ENCODE results near the gene HIF3A.
"Not testable (repeated sequence)": the region's sequence is repeated elsewhere in the genome, so short reads cannot be mapped to it uniquely, and the experiment has no call there.

Gene HIF3A

DNA sequence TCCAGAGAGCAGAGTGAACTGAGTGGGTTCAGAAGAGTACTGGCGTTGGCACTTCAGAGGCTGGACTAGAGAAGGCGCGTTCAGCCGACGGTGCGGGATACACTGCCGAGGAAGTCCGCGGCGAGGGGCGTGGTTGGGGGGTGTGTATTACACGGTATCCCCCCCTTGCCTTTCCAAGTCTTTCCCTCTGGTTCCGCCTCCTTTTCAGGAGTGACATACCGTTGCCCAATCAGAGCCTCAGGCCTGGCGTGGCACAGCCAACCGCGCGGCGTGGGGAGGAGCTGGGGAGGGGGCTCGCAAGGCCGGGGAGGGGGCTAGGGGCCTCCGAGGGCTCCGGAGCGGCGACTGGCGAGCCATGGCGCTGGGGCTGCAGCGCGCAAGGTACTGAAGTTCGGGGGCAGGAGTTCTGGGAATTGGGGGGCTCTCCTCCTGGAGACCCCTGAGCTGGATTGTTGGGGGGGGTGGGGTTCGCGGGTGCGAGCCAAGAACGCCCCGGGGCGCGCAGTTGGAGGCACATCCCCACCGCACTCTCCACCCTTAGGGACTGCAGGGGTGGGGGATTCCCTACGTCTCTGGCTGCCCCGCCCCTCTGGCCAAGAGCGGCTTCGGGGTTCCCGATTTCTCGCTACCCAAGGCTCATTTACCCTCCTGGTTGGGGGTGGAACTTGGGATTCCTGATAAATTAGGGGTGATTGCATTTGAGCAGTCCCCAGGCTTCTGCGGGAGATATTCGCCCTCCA, at the start of gene HIF3A:
Gene HIF3A, plus strand, starts transcription at position 321 of the 740 bp plus-strand sequence. Its CDS starts 35 bp downstream, at position 356.
- no peak for DNase-seq (ENCODE audit: low spot score)
- FAIRE-seq, result no peak

DNA sequence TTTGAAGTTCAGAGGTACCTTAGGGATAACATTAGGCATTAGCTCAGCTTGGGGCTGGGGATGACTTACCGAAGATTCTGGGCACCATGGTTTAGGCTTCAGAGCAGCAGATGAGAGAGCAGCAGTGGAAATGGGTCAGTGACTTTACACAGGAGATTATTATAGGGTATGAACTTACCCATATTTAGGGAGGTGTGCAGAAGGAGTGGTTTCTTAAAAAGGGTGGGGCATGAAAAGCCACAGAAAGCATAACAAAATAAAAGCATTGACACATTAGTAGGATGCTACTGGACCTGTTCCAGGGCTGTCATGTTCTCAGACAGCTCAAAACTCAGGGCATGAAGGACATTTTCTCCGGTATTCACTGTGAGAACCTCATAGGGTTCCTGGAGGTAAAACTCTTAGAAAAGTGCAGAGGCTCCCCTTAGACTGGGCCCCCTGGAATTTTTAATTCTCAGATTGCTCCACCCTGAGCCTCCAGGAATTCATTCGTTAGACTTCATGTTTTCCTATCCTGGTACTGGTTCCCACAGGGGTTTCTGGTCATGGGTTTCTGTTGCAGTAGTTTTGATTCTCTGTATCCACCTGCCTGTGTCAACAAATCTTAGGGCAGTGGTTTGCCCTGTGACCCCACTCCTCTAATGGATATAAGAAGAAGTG, 46.6 kb upstream of the HIF3A start:
- no peak for DNase-seq (ENCODE audit: low spot score)
- FAIRE-seq, result no peak

DNA sequence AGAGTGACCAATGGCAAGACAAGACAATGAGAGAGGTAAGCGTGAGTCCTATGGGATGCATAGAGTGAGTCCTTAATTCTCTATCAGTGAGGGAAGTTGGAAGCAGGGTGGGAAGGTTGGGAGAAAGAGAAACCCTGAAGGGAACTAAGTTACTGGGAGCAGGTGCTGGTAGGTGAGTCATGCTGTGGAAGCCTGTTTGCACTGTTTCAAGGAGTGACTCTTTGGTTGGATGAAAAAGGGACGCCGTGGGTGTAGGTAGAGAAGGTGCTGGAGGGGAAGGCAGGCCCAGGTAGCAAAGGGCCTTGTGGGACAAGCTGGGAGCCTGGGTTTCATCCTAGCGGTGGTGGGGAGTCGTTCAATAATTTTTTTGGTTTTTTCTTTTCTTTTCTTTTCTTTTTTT, 45.4 kb upstream of the HIF3A start:
- FAIRE-seq, result no peak
- DNase-seq (ENCODE audit: low spot score), result no peak

GRCh38 chr19:46254776-46255175, 42.1 kb upstream of the HIF3A start:
- DNase-seq (ENCODE audit: low spot score) (no peak), FAIRE-seq (no peak)

- no peak for DNase-seq (ENCODE audit: low spot score)
Measured at GRCh38 chr19:46256855-46257254, 40.0 kb upstream of the HIF3A start.

GRCh38 chr19:46261501-46261900, 35.3 kb upstream of the HIF3A start:
- DNase-seq (ENCODE audit: low spot score); FAIRE-seq: not testable (repeated sequence)

More at GRCh38 chr19:46256855-46257254, 40.0 kb upstream of the HIF3A start:
- no peak for FAIRE-seq

DNA sequence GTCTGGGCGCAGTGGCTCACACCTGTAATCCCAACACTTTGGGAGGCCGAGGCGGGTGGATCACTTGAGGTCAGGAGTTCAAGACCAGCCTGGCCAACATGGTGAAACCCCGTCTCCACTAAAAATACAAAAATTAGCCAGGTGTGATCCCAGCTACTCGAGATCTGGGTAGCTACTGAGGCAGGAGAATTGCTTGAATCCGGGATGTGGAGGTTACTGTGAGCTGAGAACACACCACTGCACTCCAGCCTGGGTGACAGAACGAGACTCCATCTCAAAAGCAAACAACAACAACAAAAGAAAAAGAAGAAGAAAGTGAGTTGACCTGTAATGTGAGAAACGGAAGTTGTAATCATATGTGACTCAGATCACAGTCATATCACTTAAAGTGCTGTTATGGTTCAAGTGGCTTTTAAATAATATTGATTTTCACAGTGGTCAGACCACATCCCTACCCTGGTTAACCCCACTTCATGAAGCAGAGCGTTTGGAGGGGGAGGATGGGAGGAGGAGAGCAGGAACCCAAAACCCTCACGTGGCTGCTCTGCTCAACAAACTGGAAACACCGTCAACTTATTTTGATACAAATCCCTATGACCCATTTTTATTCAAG, 34.1 kb upstream of the HIF3A start:
- DNase-seq (ENCODE audit: low spot score) (peak; percentile 80), FAIRE-seq (peak; percentile 94)

DNA sequence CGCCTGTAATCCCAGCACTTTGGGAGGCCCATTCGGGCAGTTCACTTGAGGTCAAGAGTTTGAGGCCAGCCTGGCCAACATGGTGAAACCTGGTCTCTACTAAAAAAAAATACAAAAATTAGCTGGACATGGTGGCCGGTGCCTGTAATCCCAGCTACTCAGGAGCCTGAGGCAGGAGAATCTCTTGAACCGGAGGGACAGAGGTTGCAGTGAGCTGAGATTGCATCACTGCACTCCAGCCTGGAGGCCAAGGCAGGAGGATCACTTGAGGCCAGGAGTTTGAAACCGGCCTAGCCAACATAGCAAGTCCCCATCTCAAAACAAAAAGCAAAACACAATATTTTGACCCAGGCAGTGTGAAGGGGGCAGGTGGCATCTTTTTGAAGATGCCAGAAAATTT, 32.0 kb upstream of the HIF3A start:
- not testable (repeated sequence) for DNase-seq (ENCODE audit: low spot score); FAIRE-seq

DNA sequence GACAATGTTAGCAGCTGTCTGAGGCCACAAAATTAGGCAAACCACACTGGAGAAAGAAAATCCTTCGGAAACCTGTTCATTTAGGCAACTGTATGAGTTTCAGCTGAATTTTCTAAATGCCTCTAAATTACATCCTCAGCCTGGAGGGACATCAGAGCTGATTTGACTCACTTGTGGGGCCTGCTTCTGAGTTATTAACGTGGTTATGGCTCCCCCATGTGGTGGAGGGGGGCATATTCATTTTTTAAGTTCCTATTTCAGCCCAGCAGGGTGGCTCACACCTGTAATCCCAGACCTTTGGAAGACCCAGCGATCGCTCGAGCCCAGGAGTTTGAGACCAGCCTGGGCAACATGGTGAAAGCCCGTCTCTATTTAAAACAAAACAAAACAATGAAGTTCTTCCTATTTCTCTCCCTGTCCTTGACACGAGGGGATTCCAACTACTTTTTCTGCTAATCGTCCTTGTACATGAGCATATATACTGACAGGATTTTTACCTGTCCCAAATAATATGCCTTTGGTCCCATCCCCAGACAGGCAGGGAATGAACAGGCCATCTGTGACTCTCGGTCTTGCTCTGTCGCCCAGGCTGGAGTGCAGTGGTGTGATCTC, 31.5 kb upstream of the HIF3A start:
- FAIRE-seq, result peak; percentile 74

GRCh38 chr19:46269101-46269500, 27.7 kb upstream of the HIF3A start:
- no peak for DNase-seq (ENCODE audit: low spot score)
- FAIRE-seq, result no peak

More for the DNA sequence above, 31.5 kb upstream of the HIF3A start:
- DNase-seq (ENCODE audit: low spot score), result peak; percentile 69

DNA sequence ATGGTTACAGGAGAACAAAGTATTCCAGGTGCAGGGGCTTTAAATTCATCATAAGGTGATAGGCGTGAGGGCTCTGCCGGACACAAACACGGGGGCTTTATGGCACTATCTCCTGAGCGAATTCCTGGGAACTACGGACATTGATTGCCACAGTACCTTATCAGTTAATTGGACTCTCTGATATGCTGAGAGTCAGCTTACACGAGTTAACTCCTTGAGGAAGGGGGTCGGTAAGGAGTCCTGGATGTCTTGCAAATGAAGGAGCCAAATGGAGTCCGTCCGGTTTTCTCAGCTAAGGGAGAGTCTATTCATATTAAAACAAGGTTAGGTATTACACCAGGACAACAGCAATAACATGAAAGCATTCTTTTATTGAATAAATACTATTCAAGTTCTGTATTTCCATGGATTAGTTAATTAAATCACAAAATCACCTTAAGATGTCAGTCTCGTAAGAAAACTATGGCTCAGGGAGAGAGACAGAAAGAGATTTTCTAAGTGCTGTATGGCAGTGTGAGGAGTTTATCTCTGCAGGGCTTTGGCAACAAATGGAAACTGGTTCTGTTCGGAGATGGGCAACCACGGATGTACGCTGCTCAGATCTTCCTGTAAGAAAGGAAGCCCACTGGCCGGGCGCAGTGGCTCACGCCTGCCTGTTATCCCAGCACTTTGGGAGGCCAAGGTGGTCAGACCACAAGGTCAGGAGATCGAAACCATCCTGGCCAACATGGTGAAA, 26.2 kb upstream of the HIF3A start:
- FAIRE-seq (no peak), DNase-seq (ENCODE audit: low spot score) (no peak)

DNA sequence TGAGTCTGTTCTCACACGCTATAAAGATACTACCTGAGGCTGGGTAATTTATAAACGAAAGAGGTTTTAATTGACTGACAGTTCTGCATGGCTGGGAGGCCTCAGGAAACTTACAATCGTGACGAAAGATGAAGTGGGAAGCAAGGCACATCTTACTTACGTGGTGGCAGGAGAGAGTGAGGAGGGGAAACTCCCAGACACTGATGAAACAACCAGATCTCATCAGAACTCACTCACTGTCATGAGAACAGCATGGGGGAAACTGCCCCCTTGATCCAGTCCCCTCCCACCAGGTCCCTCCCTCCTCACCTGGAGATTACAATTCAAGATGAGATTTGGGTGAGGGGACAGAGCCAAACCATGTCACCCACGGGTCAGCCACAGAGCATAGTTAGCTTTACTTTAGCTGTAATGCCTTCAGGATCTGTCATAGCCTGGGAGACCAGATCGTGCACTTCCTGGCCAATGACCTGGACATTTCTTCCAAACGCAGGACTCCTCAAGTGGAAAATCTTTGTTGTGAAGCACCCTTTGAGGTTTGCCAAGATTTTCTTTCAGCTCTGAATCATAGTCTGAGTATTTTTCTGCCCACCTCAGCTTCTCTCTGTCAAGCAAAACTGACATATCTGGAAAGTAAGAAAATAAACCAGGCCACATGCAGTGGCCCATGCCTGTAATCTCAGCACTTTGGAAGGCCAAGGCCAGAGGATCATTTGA, 25.2 kb upstream of the HIF3A start:
- FAIRE-seq (peak; percentile 97), DNase-seq (ENCODE audit: low spot score) (peak; percentile 97)

DNA sequence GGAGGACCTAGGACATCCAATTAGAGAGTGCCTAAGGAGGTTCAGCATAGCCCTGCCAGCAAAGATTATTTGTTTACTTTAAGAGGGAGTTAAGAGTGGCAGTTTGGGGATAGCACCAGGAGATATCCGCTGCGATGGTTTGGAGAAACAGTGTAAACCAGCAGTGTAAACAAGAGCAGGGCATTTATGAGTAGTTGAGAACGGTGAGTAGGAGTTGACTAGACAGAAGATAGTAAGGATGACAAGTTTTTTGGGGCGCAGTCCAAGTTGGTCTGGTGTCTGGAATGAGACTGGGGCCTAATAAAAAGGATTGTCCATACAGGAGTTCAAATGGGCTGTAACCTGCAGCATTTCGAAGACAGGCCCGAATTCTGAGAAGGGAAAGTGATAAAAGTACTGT, 22.9 kb upstream of the HIF3A start:
- not testable (repeated sequence) for DNase-seq (ENCODE audit: low spot score); FAIRE-seq

DNA sequence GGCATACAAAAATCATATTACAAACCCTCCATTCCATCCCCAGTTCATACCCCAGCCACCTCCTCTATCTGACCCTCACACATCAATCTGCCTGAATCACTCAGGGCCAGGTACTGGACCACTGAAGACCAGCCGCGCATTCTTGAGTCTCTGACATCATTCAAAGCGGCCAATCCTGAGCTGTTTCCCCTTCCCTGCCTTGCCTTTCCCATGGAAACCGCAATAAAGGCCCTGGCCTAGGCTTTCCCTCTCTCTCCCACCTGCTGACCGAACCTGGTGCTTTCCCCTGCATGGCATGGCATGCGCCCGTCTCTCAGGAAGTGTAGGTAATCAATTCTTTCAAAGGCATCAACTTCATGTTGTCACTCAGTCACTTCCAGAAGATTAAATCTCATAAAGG, 17.7 kb upstream of the HIF3A start:
- no peak for FAIRE-seq
- DNase-seq (ENCODE audit: low spot score), result no peak

- no peak for DNase-seq (ENCODE audit: low spot score)
- FAIRE-seq, result no peak
Measured at GRCh38 chr19:46283771-46284170, 13.1 kb upstream of the HIF3A start.

DNA sequence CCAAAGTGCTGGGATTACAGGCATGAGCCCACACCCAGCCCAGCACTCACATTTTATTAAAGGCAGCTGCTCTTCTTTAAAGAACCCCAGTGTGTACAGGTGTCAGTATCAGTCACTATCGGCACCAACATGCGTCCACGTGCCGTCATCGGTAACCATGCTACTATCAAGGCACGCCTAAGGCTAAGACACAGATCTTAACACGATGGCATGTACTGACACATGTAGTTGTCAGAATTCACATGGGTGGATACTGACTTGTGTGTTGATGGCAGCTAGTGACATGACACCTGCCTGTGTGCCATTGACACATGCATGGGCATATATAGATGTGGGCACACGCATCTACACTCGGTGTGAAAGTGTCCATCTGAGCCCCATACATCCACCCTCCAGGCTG, 12.2 kb upstream of the HIF3A start:
- no peak for DNase-seq (ENCODE audit: low spot score)
- FAIRE-seq, result no peak

DNA sequence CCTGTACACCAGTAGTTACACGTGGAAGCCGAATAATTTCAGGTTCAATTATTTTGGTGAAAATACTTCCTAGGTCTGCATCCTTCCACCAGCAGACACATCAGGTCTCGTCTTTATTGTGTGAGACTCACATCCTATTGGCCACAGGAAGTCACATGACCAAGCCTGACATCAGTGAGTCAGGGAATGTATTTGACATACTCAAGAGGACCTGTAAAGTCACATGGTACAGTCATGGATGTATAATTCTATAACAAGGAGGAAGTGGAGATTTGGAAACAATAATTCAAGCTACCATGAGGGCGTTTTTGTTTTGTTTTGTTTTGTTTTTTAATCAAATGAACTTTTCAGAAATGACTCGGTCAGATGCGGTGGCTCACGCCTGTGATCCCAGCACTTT, 9.3 kb upstream of the HIF3A start:
- FAIRE-seq (no peak), DNase-seq (ENCODE audit: low spot score) (no peak)

DNA sequence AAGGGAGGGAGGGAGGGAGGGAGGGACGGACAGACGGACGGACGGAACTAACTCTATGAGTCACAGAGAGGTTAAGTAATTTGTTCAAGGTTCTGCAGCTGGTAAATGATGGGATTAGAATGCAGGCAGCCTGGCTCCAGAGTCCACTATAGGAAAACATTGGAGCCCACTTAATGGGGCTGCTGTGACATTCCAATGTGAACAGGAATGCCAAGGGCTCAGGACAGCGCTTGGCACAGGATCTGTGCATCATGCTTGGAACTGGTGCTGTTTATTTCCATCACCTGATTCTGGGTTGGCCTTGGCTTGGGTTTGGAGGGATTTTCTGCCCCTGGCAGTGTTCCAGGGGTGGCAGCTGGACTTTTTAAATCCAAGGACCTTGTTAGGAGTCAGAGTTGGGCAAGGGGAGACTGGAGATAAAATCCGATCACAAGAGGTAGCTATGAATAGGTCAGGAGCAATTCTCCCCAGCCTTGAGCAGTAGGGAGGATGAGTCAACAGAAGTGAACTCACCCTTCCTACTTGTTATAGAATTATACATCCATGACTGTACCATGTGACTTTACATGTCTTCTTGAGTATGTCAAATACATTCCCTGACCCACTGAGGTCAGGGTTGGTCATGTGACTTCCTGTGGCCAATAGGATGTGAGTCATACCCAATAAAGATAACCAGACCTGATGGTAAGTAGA, 7.8 kb upstream of the HIF3A start:
- peak; percentile 84 for FAIRE-seq

DNA sequence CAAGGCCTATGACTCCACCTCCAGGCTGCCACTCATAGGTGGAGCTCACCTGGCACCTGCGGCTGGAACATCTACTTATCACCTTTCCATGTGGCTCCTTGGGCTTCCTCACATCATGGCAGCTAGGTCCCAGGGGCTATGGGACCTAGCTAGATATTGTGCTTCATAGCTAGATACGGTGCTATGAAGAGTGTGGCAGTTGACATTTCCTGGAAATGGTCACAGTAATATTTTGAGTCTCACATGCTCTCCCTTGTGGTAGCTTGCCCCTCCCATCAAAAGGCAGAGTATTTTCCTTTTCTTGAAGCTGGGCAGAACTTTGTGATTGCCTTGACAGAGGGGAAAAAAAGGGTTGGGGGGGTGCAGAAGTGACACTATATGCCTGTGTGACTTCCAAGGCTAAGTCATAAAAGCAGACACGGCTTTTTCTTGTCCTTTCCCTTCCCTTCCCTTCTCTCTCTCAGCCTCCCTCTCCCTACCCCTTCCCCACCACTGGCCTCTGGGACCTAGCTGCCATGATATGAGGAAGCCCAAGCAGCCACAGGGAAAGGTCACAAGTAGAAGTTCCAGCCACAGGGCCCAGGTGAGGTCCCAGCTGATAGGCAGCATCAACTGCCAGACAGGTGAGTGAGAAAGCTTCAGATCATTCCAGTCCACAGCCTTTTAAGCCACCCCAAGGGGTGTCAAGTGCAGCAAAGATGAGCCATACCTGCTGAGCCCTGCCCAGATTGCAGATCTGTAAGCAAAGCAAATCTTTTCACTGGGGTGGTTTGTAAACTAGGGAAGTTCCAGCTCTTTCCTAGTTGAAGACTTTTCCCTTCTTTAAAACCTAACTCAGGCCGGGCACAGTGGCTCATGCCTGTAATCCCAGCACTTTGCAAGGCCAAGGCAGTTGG, 6.9 kb upstream of the HIF3A start:
- FAIRE-seq (no peak), DNase-seq (ENCODE audit: low spot score) (no peak)

More for the DNA sequence above, 7.8 kb upstream of the HIF3A start:
- peak; percentile 89 for DNase-seq (ENCODE audit: low spot score)

Measured in RCC 7860 (cell line).